ENCODE results near the gene SPDYE2B. TPM values are rescaled to one million over a fixed set of nuclear protein-coding genes. Genes with fewer than 3 reads are reported as not detected.
"Not testable (repeated sequence)": the region's sequence is repeated elsewhere in the genome, so short reads cannot be mapped to it uniquely, and the experiment has no call there.

Gene SPDYE2B
- total and polyA plus RNA-seq, 9 of the 15 experiments (the other 6 are each of a cell fraction or from before 2014, with no cell fraction given) = not detected

DNA sequence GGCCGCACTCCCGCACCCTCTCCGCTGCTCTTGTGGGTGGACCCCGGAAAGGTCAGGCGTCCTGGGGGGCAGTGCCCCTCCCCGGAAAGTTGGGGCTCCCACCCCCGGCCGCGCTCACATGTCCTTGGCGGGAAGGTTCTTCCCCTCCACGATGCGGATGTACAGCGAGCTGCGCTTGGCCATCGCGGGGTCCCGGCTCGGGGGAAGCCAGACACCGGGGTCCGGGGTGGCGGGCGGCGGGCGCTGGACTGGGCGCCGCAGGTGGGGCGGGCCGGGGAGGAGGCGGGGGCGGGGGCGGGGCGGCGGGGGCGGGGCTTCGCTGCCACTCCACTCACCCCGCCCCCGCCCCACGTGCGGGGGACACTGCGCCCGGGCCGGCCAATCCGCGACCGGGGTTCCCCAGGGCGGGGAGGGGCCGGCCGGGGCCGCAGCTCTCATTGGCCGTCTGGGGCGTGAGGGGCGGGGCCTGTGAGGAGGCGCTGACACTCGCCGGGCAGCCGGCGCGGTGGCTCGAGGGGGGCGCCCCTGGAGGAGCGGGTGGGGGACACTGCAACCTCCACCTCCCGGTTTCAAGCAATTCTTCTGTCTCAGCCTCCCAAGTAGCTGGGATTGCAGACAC is 33.5 kb upstream of the SPDYE2B start, which contains the start of gene RASA4:
TSS of gene RASA4 (minus strand) at position 250 of the 619 bp plus-strand sequence. CDS start at position 183, 67 bp downstream.
- H3K4me1 ChIP-seq (replicated peaks in 1 of 2; ENCODE audit: control insufficient read depth in 2 of 2, insufficient read depth in 2 of 2, low read length in 2 of 2); CTCF ChIA-PET (ENCODE audit: low intra/inter-chr PET ratio); POLR2A ChIA-PET; H3K9me3 ChIP-seq (replicated peaks; ENCODE audit: control insufficient read depth, insufficient read depth, low read depth, low read length); H3K9ac ChIP-seq (ENCODE audit: insufficient read depth in 1 of 2, low read depth in 2 of 2, low read length in 2 of 2); H3K79me2 ChIP-seq (ENCODE audit: control insufficient read depth, insufficient read depth, low read length); H3K36me3 ChIP-seq (ENCODE audit: control insufficient read depth, insufficient read depth, low read length); H3K27me3 ChIP-seq (ENCODE audit: control insufficient read depth in 2 of 2, insufficient read depth in 2 of 2, low read length in 2 of 2); BruUV-seq (replicated peaks); H3K9me1 ChIP-seq (ENCODE audit: control insufficient read depth, insufficient read depth, low read length); intact Hi-C loops (cut with micrococcal nuclease); H4K20me1 ChIP-seq (replicated peaks; ENCODE audit: control insufficient read depth, insufficient read depth, low read length); H3K27ac ChIP-seq (ENCODE audit: extremely low read depth, low read depth, low read length): not testable (repeated sequence)
- in situ Hi-C loops (cut with MboI) = loop anchor here (5.0 kb wide), 1 partner anchor 94 kb away; no protein-coding TSS in a partner anchor
- H3K4me3 ChIP-seq = peak within 1 kb of the TSS; percentile 22; the same call in 1 of the 2 replicates
- H3K4me2 ChIP-seq (ENCODE audit: insufficient read depth, low read length) = peak within 1 kb of the TSS; percentile 60
- DNase-seq (ENCODE audit: extremely low read depth in 1 of 4, low spot score in 3 of 4) (peak in 1 of 4 experiments; percentile 30), FAIRE-seq (peak; percentile 48), ATAC-seq (peak; percentile 99)
- 0 out of 2 replicates have a peak within 1 kb of the TSS, but pooled peaks have one; percentile 66 for H2AFZ ChIP-seq (ENCODE audit: low read depth, low read length)
- whole genome bisulfite sequencing (ENCODE audit: insufficient coverage, low coverage, missing lambda C conversion rate) = 0% methylated on average over 10 of the region's 62 CpGs
- TF ChIP-seq, protein P1, sequence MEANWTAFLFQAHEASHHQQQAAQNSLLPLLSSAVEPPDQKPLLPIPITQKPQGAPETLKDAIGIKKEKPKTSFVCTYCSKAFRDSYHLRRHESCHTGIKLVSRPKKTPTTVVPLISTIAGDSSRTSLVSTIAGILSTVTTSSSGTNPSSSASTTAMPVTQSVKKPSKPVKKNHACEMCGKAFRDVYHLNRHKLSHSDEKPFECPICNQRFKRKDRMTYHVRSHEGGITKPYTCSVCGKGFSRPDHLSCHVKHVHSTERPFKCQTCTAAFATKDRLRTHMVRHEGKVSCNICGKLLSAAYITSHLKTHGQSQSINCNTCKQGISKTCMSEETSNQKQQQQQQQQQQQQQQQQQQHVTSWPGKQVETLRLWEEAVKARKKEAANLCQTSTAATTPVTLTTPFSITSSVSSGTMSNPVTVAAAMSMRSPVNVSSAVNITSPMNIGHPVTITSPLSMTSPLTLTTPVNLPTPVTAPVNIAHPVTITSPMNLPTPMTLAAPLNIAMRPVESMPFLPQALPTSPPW (CRISPR knock-in tag; IDR thresholded peaks at IDR 0.05) = peak; percentile 57
- TF ChIP-seq ZBTB7A (IDR thresholded peaks at IDR 0.05; ENCODE audit: borderline replicate concordance, control insufficient read depth, low read depth, low read length) = peak; percentile 24; the same call in 1 of the 2 replicates

GRCh38 chr7:102618122-102618521 is 32.0 kb upstream of the SPDYE2B start:
- H3K4me2 ChIP-seq (ENCODE audit: insufficient read depth, low read length); H3K27ac ChIP-seq (ENCODE audit: extremely low read depth, low read depth, low read length); intact Hi-C loops (cut with micrococcal nuclease); H3K9me1 ChIP-seq (ENCODE audit: control insufficient read depth, insufficient read depth, low read length); H3K79me2 ChIP-seq (ENCODE audit: control insufficient read depth, insufficient read depth, low read length); ATAC-seq; BruUV-seq (replicated peaks); CTCF ChIA-PET (ENCODE audit: low intra/inter-chr PET ratio); H3K9ac ChIP-seq (ENCODE audit: insufficient read depth in 1 of 2, low read depth in 2 of 2, low read length in 2 of 2); H3K36me3 ChIP-seq (ENCODE audit: control insufficient read depth, insufficient read depth, low read length); H4K20me1 ChIP-seq (replicated peaks; ENCODE audit: control insufficient read depth, insufficient read depth, low read length); H3K9me3 ChIP-seq (replicated peaks; ENCODE audit: control insufficient read depth, insufficient read depth, low read depth, low read length); H3K4me3 ChIP-seq; H3K27me3 ChIP-seq (ENCODE audit: control insufficient read depth in 2 of 2, insufficient read depth in 2 of 2, low read length in 2 of 2); POLR2A ChIA-PET; FAIRE-seq; H3K4me1 ChIP-seq (replicated peaks in 1 of 2; ENCODE audit: control insufficient read depth in 2 of 2, insufficient read depth in 2 of 2, low read length in 2 of 2); H2AFZ ChIP-seq (ENCODE audit: low read depth, low read length): not testable (repeated sequence)
- peak in 1 of 4 experiments; percentile 2 for DNase-seq (ENCODE audit: extremely low read depth in 1 of 4, low spot score in 3 of 4)
- WGBS (ENCODE audit: insufficient coverage, low coverage, missing lambda C conversion rate) = 29% methylated on average over 3 of the region's 8 CpGs
- in situ Hi-C loops (cut with MboI) = loop anchor here (5.0 kb wide), 1 partner anchor 96 kb away; no protein-coding TSS in a partner anchor

DNA sequence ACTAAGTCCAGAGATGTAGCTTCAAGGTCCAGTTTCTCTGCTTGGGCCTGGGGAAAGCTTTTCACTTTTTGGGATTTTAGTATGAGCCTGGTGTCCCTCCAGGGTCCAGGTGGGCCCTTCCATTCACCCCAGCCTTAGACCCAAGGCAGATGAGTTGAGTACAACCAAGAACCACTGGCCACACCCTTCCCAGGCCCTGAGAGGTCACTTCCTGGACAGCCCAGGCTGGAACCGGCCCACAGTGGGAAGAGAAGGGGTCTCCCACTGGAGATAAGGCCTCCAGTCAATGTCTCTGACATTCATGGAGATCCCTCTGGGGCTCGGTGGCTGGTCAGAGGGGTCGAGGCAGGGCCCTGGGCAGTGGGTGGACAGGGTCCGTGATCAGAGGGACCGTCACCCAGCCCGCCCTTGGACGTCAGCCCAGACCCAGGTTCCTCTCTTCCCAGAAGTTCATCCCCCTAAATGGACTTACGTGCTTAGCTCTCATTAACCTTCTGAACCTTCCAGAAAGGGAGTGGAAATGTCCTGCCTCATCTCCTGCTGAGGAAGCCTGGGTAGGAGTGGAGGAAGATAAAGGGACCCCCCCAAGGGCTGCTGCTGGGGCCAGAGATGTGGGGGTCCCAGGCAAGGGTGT is 22.7 kb upstream of the SPDYE2B start:
- ATAC-seq = peak; percentile 65
- intact Hi-C loops (cut with micrococcal nuclease); H3K27ac ChIP-seq (ENCODE audit: extremely low read depth, low read depth, low read length); H3K9ac ChIP-seq (ENCODE audit: insufficient read depth in 1 of 2, low read depth in 2 of 2, low read length in 2 of 2); H3K4me2 ChIP-seq (ENCODE audit: insufficient read depth, low read length); H3K79me2 ChIP-seq (ENCODE audit: control insufficient read depth, insufficient read depth, low read length); H3K4me1 ChIP-seq (replicated peaks in 1 of 2; ENCODE audit: control insufficient read depth in 2 of 2, insufficient read depth in 2 of 2, low read length in 2 of 2); CTCF ChIA-PET (ENCODE audit: low intra/inter-chr PET ratio); H3K9me1 ChIP-seq (ENCODE audit: control insufficient read depth, insufficient read depth, low read length); H4K20me1 ChIP-seq (replicated peaks; ENCODE audit: control insufficient read depth, insufficient read depth, low read length); FAIRE-seq; H3K27me3 ChIP-seq (ENCODE audit: control insufficient read depth in 2 of 2, insufficient read depth in 2 of 2, low read length in 2 of 2); H3K36me3 ChIP-seq (ENCODE audit: control insufficient read depth, insufficient read depth, low read length); H3K4me3 ChIP-seq; POLR2A ChIA-PET; DNase-seq (ENCODE audit: extremely low read depth in 1 of 4, low spot score in 3 of 4); in situ Hi-C loops (cut with MboI); H3K9me3 ChIP-seq (replicated peaks; ENCODE audit: control insufficient read depth, insufficient read depth, low read depth, low read length); BruUV-seq (replicated peaks); H2AFZ ChIP-seq (ENCODE audit: low read depth, low read length): not testable (repeated sequence)
- no CpG with 5 or more reads among the region's 8 CpGs for WGBS (ENCODE audit: insufficient coverage, low coverage, missing lambda C conversion rate)
